ENCODE measurements around the gene LY86. TPM values are rescaled to one million over a fixed set of nuclear protein-coding genes. Genes with fewer than 3 reads are reported as not detected.

LY86 gene
- total RNA-seq (2014; rRNA removed; shearing (Covaris generic)): not detected in 2 replicates

- no peaks in the 10 kb centered on the region for H3K27me3 ChIP-seq (replicated peaks)
- no peaks in the 10 kb centered on the region for H3K36me3 ChIP-seq
- H3K9me3 ChIP-seq (replicated peaks): no peaks in the 10 kb centered on the region
- H3K27ac ChIP-seq: no peak within 1 kb of the TSS
- DNase-seq (ENCODE audit: low read depth in 1 of 2, low spot score in 2 of 2): no peak
- no peak within 1 kb of the TSS for H3K4me3 ChIP-seq
- H3K4me1 ChIP-seq (replicated peaks): no peaks in the 10 kb centered on the region
Measured at GRCh38 chr6:6588064-6588923, at the start of gene LY86. TSS of gene LY86 (plus strand) at chr6:6588720. CDS start at chr6:6588735, 15 bp downstream.

DNA sequence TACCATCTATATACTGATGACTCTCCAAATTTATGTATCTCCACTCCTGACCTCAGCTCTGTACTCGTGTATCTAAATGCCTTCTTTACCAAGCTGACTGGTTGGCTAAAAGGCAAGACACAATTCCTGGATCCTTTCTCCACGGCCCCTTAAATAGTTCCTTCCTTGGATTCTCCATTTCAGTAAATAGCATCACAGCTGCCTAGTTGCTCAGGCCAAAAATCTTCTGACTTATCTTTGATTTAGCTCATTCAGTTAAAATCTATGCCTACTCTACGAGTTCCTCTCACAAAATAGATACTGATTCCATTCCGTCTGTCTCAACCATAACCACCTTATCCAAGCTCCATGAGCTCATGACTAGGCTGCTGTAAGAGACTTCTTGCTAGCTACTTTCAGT lies 49.5 kb upstream of the LY86 start:
- H3K27ac ChIP-seq: no peak overlapping the region
- H3K4me3 ChIP-seq: no peak overlapping the region
- H3K36me3 ChIP-seq: no peaks in the 10 kb centered on the region
- H3K9me3 ChIP-seq (replicated peaks): no peaks in the 10 kb centered on the region
- DNase-seq (ENCODE audit: low read depth in 1 of 2, low spot score in 2 of 2): no peak
- no peaks in the 10 kb centered on the region for H3K4me1 ChIP-seq (replicated peaks)
- H3K27me3 ChIP-seq (replicated peaks): no peaks in the 10 kb centered on the region

DNA sequence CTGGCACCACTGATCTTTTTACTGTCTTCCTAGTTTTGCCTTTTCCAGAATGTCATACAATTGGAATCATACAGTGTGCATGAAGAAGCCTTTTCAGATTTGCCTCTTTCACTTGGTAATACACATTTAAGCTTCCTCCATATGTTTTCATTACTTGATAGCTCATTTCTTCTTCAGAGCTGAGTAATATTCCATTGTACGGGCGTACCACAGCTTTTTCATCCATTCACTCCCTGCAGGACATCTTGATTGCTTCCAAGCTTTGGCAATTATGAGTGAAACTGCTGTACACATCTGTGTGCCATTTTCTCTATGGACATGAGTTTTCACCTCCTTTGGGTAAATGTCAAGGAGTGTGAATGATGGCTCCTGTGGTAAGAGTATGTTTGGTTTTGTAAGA lies 46.2 kb upstream of the LY86 start:
- Histone ChIP-seq H3K36me3 (no peaks in the 10 kb centered on the region), H3K27me3 (replicated peaks) (no peaks in the 10 kb centered on the region), H3K4me3 (no peak overlapping the region), H3K4me1 (replicated peaks) (no peaks in the 10 kb centered on the region), H3K27ac (no peak overlapping the region), H3K9me3 (replicated peaks) (no peaks in the 10 kb centered on the region)
- no peak for DNase-seq (ENCODE audit: low read depth in 1 of 2, low spot score in 2 of 2)

DNA sequence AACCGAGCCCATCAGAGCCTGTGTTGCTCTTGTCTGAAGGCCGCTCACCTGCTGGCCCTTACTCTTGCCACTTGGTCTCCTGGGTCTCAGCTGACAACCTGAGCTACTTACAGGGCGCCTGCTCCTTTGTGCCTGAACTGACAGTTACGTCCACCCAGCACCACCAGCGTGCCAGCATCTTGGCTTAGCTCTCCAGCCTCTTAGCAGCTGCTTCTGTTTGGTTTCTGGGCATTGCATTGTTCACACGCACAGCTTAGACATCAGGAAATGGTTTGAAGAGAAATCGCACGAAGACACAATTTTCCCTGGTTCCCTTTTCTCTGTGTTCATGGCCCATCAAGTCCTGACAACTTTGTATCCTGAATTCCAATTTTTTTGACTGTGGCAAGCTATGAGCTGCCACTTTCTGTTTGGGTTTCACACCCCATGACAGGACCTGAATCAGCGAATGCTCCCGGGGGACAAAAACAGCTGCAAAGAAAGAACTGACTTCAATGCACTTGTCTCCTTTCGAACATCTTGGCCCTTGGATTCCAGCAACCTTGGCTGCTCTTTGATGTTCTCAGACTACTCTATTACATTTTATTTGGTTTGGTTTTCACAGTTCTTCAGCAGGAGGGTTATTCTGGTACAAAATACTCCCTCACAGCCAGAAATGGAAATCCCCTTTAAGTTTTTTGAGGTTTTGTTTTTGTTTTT lies 45.2 kb upstream of the LY86 start:
- no peak for DNase-seq (ENCODE audit: low read depth in 1 of 2, low spot score in 2 of 2)
- no peaks in the 10 kb centered on the region for H3K4me1 ChIP-seq (replicated peaks)
- no peaks in the 10 kb centered on the region for H3K9me3 ChIP-seq (replicated peaks)
- no peak overlapping the region for H3K4me3 ChIP-seq
- H3K27ac ChIP-seq: no peak overlapping the region
- no peaks in the 10 kb centered on the region for H3K27me3 ChIP-seq (replicated peaks)
- H3K36me3 ChIP-seq: no peaks in the 10 kb centered on the region

DNA sequence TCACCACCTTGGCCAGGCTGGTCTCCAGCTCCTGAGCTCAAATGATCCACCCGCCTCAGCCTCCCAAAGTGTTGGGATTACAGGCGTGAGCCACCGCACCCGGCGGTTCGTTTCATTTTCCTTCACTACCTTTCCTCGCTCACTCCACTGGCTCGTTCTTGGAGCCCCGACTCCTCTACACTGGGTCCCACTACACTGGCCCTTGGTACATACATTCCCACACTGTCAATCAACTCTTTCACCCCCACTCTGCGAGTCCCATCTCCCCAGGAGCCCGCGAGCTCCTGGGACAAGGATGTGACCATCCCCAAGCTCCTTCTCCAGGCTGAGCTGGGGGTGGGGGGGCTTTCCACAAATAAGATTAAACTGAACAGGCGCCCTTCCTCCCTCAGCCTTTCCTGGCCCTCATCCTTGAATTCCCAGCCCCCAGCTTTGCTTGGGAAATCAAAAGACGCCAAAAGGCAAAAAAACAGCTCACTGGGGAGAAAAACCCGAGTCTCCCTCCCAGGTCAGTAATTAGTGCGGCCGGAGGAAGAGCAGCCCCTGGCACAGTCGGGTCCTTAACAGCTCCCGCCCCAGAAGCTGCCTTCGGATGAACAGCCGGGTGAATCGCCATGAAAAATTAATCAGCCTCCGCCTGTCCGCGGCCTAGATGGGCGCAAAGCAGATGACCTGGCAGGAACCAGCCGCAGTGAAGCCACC lies 42.8 kb upstream of the LY86 start:
- Histone ChIP-seq H3K27ac (no peak overlapping the region), H3K36me3 (no peaks in the 10 kb centered on the region), H3K4me1 (replicated peaks) (no peaks in the 10 kb centered on the region), H3K9me3 (replicated peaks) (no peaks in the 10 kb centered on the region), H3K27me3 (replicated peaks) (no peaks in the 10 kb centered on the region), H3K4me3 (no peak overlapping the region)
- DNase-seq (ENCODE audit: low read depth in 1 of 2, low spot score in 2 of 2): no peak

DNA sequence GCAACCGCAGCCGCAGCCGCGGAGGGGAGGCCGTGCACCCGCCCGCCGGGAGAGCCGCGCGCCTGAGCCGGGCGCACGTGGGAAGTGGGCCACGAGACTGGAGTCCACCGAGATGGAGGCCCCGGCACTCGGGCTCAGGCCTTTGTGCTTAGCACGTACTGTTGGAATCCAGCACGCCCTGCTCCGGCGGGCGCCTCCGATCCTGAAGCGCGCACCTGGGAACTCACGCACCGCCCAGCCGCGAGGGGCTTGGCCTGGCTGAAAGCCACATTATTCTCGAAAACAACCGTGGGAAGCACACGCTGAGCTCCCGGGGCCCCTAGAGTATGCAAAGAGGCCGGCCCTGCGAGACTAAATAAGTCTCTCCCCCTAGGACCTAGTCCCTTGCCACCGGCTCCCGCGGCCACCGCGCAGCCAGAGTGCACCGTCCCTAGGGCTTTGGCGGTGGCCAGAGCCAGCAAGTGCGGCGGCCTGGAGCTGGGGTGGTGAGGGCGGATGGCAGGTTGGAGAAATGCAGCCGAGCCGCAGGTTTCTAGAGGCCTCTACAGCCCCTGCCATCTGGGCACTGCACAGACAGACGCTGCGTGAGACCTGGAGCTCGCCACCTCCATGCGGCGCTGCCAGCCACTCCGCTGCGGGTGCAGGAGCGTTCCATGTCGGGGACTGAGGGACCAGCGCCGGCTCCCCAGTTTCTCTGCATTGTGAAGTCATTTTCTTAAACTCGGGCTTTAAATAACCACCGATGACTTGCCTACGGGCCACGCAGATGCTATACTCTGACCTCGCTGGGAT lies 42.0 kb upstream of the LY86 start:
- Histone ChIP-seq H3K4me1 (replicated peaks) (no peaks in the 10 kb centered on the region), H3K9me3 (replicated peaks) (no peaks in the 10 kb centered on the region), H3K27me3 (replicated peaks) (no peaks in the 10 kb centered on the region), H3K27ac (no peak overlapping the region), H3K4me3 (no peak overlapping the region), H3K36me3 (no peaks in the 10 kb centered on the region)
- DNase-seq (ENCODE audit: low read depth in 1 of 2, low spot score in 2 of 2): no peak

DNA sequence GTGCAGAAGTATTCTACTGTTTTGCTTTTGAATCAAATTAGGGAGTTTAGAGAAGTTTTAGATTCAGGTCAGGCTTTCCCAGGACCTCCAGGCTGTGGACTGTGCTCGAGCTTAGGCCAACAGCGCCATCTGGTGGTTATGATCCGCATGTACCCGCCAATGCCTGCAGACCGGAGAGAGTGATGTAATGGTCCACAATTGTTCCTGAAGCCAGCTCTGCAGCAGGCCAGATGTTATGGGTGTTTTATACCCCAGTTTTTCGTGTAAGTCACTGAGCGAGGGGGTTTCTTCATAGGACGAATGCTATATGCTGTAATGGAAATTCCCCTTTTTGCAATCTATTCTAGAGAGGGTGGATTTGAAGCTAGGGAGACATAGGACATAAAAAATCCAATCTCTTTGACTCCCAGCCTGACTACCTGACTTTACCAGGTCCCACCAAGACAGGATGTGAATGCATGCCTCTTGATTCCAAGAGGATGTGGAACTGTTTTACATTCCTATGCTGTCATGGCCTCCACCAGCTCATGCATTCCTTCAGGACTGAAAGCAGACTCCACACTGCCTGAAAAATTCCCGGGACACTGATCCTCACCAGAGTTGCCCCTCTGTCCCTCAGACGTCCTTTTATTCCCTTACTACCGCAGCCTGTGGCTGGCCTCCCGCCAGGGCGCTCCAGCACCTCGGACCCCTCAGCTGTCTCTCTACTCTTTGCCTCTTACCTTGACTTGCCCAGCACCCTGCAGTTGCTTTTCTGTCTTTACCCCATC lies 41.2 kb upstream of the LY86 start:
- Histone ChIP-seq H3K36me3 (no peaks in the 10 kb centered on the region), H3K27me3 (replicated peaks) (no peaks in the 10 kb centered on the region), H3K27ac (no peak overlapping the region), H3K4me3 (no peak overlapping the region), H3K9me3 (replicated peaks) (no peaks in the 10 kb centered on the region), H3K4me1 (replicated peaks) (no peaks in the 10 kb centered on the region)
- peak; percentile 33 to 67 for DNase-seq (ENCODE audit: low read depth in 1 of 2, low spot score in 2 of 2)

DNA sequence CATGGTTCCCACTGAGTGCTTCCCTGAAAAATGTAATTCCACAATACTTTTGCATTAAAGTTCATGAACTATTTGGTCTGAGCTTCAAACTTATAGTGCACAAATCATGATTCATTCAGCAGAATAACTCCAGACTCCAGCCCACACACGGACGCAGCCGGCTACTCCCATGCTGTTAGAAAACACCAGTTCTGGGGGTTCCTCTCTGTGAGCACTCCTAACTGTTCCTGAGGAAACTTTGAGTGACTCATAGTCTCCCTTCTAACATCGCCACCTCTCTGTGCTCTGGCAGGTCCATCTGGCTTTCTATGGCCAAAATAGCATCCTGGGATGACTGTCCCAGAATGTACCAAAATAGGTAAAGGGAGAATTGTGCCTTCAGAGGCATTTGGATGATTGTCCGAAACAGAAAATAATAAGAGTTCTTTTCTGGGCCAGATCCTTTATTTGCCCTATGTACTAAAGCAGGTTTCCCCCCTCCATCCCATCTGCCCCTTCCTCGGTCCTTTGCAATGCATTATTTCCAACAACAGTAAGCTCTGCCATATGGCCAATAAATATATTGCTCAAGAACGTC lies 32.3 kb upstream of the LY86 start:
- Histone ChIP-seq H3K27ac (no peak overlapping the region), H3K9me3 (replicated peaks) (no peaks in the 10 kb centered on the region), H3K4me1 (replicated peaks) (no peaks in the 10 kb centered on the region), H3K27me3 (replicated peaks) (no peaks in the 10 kb centered on the region), H3K4me3 (no peak overlapping the region), H3K36me3 (no peaks in the 10 kb centered on the region)
- DNase-seq (ENCODE audit: low read depth in 1 of 2, low spot score in 2 of 2): no peak

DNA sequence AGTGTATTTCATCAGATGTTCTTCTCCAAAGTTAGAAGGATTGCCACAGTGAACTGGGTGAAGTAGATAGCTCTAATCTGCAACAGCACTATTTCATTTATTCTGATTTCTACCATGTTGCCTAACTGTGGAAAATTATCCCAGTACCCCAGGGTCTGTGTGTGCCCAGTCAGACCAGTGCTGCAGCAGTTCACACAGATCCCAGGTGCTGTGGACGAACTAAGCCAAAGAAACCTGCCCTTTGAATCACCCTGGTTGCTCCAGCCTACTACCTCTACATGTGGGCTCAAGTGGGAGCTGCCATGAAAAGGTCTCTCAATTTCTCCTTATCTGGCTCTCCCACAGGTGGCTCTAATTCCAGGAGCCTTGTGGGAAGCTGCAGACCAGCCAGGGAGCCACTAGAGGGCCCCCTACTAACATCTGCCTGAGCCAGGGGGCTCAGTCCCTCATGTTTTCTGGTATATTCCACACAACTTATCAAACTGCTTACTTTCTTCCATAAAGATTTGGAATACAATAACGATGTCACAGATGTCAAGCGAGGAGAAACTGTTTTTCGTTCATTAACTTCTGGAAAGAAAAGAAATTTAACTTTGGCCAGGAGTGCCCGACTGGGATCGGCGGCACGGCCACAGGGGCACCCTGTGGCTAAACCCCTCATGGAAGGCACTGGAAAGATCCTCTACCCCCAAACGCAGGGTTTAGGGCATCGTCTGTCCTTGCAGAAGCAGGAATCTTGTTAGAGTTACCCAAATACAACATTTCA lies 31.6 kb upstream of the LY86 start:
- H3K4me3 ChIP-seq: no peak overlapping the region
- no peaks in the 10 kb centered on the region for H3K27me3 ChIP-seq (replicated peaks)
- DNase-seq (ENCODE audit: low read depth in 1 of 2, low spot score in 2 of 2): peak in 1 of 2 experiments; percentile 18
- no peaks in the 10 kb centered on the region for H3K4me1 ChIP-seq (replicated peaks)
- H3K9me3 ChIP-seq (replicated peaks): no peaks in the 10 kb centered on the region
- no peak overlapping the region for H3K27ac ChIP-seq
- no peaks in the 10 kb centered on the region for H3K36me3 ChIP-seq

DNA sequence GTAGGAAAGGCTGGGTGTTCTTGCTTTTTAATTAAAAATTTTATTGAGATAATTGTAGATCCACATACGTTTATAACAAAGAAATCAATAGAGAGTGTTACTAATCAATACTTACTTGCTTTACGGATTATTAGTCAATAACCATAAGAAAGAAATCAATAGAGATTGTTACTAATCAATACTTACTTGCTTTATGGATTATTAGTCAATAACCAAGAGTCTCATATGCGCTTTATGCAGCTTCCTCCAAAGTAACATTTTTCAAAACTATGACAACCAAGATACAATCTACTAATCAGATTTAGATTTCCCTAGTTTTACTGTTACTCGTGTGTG lies 31.0 kb upstream of the LY86 start:
- H3K4me1 ChIP-seq (replicated peaks): no peaks in the 10 kb centered on the region
- H3K4me3 ChIP-seq: no peak overlapping the region
- no peaks in the 10 kb centered on the region for H3K27me3 ChIP-seq (replicated peaks)
- H3K36me3 ChIP-seq: no peaks in the 10 kb centered on the region
- H3K9me3 ChIP-seq (replicated peaks): no peaks in the 10 kb centered on the region
- H3K27ac ChIP-seq: no peak overlapping the region
- no peak for DNase-seq (ENCODE audit: low read depth in 1 of 2, low spot score in 2 of 2)

DNA sequence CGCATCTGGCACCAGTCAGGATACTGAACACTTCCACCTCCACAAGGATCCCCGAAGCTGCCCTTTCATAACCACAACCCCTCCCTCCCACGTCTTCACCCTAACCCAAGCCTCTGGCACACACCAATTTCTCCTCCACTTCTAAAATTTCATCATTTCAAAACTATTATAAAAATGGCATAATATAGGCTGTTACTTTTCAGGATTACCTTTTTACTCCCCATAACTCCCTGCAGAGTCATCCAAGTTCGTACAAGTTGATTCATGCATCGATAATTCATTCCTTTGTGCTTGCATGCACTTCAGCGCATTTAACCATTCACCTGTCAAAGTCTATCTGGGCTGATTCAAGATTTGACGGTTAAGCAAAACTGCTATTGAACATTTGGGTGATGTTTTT lies 30.6 kb upstream of the LY86 start:
- Histone ChIP-seq H3K36me3 (no peaks in the 10 kb centered on the region), H3K4me1 (replicated peaks) (no peaks in the 10 kb centered on the region), H3K4me3 (no peak overlapping the region), H3K27me3 (replicated peaks) (no peaks in the 10 kb centered on the region), H3K27ac (no peak overlapping the region), H3K9me3 (replicated peaks) (no peaks in the 10 kb centered on the region)
- no peak for DNase-seq (ENCODE audit: low read depth in 1 of 2, low spot score in 2 of 2)

DNA sequence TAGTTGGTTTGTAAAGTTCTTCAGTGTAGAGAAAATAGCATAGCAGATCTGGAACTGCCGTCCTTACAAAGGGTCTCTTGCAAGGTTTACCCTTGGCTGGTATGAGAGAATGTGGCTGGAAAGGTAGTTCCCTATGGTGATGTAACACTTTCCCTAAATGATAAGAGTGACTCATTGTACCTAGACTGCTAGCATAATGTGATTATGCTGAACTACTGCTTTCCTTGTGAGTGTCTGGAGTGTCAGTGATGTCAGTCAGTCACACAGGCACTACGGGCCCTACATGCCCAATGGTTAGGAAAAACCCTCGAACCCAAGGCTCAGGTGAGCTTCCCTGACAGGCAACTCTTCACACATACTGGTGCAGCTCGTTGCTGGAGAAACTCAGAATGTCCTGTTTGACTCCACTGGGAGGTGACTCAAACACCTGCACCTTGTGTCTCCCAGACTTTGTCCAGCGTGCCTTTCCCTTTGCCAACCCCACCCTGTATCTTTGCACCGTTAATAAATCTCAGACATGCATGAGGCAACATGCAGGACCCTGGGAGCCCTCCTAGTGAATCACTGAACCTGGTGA lies 28.4 kb upstream of the LY86 start:
- no peak overlapping the region for H3K4me3 ChIP-seq
- no peak for DNase-seq (ENCODE audit: low read depth in 1 of 2, low spot score in 2 of 2)
- H3K27ac ChIP-seq: no peak overlapping the region
- H3K4me1 ChIP-seq (replicated peaks): no peaks in the 10 kb centered on the region
- no peaks in the 10 kb centered on the region for H3K27me3 ChIP-seq (replicated peaks)
- H3K36me3 ChIP-seq: no peaks in the 10 kb centered on the region
- no peaks in the 10 kb centered on the region for H3K9me3 ChIP-seq (replicated peaks)
